Gastrocnemius medialis (tissue), 4 donors: Measurements from ENCODE around the gene SPON1.

Experiments
- POLR2A ChIP-seq, 2 donors: fragments of 450-650 bp; IDR thresholded peaks; one replicate each; pipeline ENCODE4 v1.6.1; 2017; ENCODE audit warnings: antibody characterized with exemption in 2 of 2, mild to moderate bottlenecking in 2 of 2, moderate library complexity in 2 of 2
- TF ChIP-seq, protein P1 (sequence below), 5 experiments: fragments of 450-650 bp in 3 of 5; fragments of 200-600 bp in 2 of 5; sonication (generic) in 2 of 5; IDR thresholded peaks in 4 of 5; conservative IDR thresholded peaks in 1 of 5; 1 replicate in 4 of 5; 2 replicates in 1 of 5; pipeline ENCODE4 v1.5.1; 2016 to 2019; ENCODE audit warnings: antibody characterized with exemption in 5 of 5, mild to moderate bottlenecking in 3 of 5, moderate library complexity in 3 of 5

DNA sequence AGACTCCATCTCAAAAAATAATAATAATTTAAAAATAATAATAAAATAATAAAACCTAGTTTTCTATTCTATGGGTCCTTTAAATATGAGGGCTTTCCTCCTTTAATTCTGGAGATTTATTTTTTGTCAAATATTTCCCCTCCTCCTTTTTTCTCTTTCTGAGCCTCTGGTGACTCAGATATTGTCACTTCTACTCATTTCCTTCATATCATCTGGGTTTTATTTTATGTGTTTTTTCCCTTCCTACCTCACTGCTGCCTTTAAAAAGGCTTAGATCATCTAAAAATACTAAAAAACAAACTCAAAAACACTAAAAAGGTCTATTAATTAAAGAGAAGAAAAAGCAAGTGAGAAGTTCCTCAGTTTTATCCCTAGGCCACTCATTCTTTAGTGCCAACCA, 138.9 kb downstream of the SPON1 start:
- TF ChIP-seq, protein P1, sequence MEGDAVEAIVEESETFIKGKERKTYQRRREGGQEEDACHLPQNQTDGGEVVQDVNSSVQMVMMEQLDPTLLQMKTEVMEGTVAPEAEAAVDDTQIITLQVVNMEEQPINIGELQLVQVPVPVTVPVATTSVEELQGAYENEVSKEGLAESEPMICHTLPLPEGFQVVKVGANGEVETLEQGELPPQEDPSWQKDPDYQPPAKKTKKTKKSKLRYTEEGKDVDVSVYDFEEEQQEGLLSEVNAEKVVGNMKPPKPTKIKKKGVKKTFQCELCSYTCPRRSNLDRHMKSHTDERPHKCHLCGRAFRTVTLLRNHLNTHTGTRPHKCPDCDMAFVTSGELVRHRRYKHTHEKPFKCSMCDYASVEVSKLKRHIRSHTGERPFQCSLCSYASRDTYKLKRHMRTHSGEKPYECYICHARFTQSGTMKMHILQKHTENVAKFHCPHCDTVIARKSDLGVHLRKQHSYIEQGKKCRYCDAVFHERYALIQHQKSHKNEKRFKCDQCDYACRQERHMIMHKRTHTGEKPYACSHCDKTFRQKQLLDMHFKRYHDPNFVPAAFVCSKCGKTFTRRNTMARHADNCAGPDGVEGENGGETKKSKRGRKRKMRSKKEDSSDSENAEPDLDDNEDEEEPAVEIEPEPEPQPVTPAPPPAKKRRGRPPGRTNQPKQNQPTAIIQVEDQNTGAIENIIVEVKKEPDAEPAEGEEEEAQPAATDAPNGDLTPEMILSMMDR (IDR thresholded peaks at IDR 0.05 in 4 of 5, conservative IDR thresholded peaks at IDR 0.05 in 1 of 5): no peak
- no peak for TF ChIP-seq POLR2A (IDR thresholded peaks at IDR 0.05)
